ENCODE measurements around the gene LAMTOR1.

GRCh38 chr11:72084076-72084475, 19.0 kb downstream of the LAMTOR1 start:
- TF ChIP-seq CTCF (IDR thresholded peaks at IDR 0.05) (no peak), POLR2A (IDR thresholded peaks at IDR 0.05) (no peak), POLR2AphosphoS5 (IDR thresholded peaks at IDR 0.05) (no peak), EP300 (IDR thresholded peaks at IDR 0.05) (no peak)

Data from suprapubic skin (tissue), 4 donors.